LNCaP clone FGC (cell line): Measurements from ENCODE around the gene HIC2.
"Not testable (repeated sequence)": the region's sequence is repeated elsewhere in the genome, so short reads cannot be mapped to it uniquely, and the experiment has no call there.

Experiments
- DNase-seq: peaks from one replicate; pipeline ENCODE4 v3.0.0-alpha.2; 2011; ENCODE audit warnings: low read depth
- H3K4me3 ChIP-seq: 2 replicates; pipeline ENCODE4 v1.5.1; 2011; ENCODE audit warnings: mild to moderate bottlenecking, low read depth, low read length, control low read depth

The HIC2 gene

DNA sequence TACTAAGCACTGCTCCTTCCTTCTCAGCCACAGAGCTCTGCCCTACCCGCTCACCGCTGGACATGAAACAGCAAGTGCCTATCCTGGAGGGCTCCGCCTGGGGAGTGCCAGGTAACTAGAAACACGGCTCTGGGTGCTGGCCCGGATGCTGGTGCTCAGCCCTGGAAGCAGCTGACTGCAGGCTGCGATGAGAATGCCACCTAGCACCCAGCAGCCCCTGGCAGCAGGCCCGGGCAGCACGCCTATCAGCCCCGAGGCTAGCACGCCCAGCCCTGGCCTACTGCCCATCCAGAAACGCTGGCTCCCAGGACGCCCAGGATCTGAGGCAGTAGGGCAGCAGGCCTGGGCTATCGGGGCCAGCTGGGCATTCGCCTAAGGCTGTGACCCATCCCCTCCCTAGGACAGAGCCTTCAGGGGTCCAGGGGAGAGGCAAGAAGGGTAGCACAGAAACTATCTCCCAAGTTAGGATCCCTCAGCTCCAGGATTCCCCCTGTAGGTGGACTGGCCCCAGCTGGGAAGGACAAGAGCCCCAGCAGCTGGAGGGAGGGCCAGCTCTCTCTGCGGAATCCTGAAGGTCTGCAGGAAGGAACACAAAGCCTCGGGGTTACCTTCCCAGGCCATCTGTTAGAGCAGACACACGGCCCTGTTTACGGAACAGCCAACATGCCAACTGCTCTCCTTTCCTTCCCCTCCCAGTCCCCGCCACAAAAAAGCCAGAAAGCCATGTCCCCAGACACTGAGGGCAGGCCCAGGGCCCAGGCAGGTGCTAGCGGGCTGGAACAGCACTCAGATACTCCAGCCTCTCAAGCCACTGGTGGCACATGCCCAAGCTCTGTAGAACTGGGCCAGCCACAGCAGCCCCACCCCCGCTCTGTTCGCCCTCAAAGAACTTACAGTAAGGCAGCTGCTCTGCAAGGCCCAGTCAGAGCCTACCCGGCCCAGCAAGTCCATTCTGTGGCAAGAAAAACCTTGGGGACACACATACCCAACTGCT is 76.9 kb downstream of the HIC2 start:
- not testable (repeated sequence) for DNase-seq, H3K4me3 ChIP-seq

DNA sequence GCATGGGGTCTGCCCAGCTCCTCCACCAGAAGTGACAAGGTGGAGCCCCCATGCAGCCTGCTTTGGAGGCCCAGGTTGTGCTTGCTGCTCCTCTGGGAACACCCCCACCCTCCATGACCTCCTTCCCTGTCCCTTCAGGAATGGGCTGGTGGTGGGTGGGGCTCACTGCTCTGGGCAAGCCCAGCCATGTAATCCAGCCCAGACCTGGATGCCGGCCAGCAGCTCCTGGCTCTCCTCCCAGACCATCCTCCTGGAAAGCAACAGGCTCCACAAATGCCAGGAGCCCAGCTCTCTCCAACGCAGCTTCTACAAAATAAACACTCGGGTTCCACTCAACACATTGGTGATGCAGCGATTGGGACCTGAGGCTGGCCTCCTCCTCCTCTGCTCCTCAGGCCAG is 80.8 kb downstream of the HIC2 start:
- DNase-seq = not testable (repeated sequence)

DNA sequence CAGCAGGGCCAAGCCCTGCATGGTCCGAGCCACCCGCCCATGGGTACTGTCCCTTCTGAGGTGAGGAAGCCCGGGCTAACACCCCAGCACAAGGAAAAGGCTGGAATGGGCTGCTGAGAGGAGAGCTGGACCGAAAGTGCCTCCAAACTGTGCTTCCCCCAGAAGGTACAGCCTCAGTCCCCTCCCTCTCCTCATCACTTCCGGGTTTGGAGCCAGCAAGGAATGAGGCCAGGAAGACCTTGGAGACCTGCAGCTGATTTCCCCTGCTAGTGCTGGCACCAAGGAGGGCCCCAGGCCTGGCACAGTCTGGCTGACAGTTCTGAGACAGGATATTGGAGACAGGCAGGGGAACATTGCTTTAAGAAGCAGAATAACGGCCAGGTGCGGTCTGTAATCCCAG is 81.3 kb downstream of the HIC2 start:
- not testable (repeated sequence) for DNase-seq, H3K4me3 ChIP-seq

More for the DNA sequence above, 80.8 kb downstream of the HIC2 start:
- not testable (repeated sequence) for H3K4me3 ChIP-seq

DNA sequence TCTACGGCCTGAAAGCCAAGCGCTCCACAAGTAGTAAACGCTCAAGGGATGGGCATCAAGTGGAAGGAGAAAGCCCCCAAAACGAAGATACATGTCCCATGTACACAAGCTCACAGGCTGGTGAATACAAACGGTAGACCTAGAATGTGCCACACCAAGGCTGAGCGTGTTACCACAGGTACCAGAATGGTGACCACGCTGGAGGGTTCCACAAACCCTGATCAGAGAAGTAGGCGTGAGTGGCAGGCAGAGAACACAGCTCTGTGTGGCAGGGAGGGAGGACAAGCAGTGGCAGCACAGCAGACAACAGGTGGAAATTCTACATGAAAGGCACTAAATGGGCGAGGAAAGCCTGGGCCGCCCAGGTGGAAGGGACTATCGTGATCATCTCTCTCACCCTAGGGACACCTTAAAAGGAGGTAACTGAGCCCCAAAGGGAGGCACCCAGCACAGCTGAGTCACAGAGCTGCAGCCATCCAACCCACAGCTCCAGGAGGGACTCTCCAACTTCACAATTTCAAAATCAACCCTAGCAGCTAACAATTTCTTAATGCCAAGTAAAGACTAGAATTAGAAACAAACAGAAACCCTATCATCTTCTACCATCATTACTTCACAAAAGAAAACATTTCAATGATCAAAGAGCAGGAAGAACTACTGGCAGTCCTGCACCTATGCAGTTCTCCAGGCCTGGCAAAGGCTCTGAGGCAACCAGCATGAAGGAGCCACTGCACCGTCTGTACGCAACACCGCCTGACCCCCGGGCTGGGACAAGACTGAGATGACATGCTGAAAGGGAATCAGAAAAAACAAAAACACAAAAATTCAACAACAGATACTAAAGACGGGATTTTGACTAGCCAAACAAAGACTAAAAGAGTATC is 82.7 kb downstream of the HIC2 start:
- DNase-seq, H3K4me3 ChIP-seq: not testable (repeated sequence)
